ENCODE measurements around the gene SYP.

Gene SYP

DNA sequence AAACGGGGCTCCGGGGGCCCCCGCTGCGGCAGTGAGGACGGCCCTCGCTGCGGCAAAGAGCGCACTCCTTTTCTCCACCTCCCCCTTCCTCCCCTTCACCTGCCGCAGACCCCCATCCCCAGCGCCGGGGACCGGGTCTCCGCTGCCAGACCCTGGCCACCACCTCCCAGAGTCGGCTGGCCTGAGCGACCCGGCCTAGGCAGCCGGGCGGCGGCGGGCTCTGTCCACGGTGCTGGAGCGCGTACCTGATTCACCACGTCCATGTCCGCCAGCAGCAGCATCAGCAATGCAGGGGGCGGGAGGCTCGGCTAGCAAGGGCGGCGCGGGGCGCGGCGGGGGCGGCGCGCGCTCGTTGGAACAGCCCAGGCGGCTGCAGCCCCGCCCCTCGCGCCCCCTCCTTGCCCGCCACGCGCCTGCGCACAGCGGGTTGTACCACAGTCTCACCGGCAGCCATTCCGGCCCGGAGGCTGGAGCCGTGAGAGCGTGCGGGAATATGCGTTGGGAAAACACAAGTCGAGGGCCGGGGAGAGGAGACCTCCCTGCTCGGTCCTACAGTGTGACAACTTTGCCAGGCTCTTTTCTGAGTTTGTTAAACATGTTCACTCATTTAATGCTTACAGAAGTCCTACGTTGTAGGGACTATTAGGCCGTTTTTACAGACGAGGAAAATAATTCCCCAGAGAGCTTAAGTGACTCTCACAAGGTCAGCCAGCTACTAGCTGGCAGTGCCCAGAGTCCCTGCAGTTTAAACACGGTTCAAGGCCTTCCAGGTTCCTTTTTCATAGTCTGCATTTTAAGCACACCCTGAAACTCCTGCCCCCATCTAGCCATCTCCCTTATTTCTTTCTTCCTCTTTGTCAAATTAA is at the start of gene SYP:
TSS of gene SYP (minus strand) at position 288 of the 866 bp plus-strand sequence. CDS start at position 281, 7 bp downstream.
- DNase-seq: peak; percentile 73

DNA sequence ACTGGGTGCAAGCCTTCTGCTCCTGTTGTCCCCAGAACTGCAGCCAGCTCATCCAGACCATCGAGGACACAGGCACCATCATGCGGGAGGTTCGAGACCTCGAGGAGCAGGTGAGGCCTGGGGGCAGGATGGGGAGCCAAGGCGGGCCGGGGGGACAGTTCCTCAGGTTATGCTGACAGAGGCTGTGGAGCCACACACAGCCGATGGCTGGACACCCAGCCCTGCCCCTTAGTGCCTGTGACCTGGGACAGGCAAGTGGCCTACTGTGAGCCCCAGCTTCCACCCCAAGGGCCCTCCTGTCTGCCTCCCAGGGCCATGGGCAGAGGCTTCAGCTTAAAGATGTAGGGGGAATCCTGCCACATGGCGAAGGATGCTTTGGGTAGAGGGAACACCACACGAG is 49.6 kb upstream of the SYP start:
- no peak for DNase-seq

DNA sequence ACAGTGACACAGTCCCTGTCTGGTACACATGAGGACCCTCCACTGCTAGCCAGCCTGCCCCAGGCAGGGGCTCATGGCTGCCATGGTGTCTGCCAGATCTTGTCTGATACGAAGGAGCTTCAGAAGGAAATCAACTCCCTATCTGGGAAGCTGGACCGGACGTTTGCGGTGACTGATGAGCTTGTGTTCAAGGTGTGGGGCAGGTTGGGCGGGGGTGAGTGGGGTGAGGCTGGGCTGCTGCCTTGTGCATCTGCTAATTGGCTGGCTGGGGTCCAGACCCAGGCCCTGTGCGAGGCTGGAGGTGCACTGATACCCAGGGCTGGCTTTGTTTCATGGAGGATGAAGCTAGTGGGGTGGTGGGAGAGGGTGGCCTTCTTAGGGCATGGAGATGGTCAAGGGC is 49.1 kb upstream of the SYP start:
- DNase-seq: no peak

DNA sequence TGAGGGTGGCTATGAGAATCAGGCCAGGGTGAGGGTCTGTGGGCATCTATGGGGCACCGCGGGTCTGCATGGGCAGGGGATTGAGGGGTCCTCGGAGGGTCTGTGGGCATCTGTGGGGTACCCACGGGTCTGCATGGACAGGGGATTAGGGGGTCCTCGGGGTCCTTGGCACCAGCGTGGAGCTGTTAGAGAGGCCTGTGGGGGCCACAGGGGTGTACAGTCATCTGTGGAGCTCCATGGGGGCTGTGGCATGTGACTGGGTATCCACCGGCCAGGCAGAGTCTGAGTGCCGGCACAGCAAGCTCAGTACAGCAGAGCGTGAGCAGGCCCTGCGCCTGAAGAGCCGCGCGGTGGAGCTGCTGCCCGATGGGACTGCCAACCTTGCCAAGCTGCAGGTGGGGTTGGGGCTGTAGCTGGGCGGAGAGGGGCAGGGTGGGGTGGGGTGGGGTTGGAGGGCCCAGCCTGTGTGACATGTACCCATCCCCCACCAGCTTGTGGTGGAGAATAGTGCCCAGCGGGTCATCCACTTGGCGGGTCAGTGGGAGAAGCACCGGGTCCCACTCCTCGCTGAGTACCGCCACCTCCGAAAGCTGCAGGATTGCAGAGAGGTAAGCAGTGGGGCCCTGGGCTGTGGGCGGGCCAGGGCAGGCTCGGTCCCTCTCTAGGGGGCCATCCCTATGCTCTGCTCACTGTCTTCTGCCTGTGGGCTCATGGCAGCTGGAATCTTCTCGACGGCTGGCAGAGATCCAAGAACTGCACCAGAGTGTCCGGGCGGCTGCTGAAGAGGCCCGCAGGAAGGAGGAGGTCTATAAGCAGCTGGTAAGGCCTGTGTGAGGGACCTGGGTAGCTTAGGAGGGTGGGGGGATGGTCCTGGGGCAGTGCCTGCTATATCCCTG is 48.2 kb upstream of the SYP start:
- DNase-seq: peak; percentile 40

DNA sequence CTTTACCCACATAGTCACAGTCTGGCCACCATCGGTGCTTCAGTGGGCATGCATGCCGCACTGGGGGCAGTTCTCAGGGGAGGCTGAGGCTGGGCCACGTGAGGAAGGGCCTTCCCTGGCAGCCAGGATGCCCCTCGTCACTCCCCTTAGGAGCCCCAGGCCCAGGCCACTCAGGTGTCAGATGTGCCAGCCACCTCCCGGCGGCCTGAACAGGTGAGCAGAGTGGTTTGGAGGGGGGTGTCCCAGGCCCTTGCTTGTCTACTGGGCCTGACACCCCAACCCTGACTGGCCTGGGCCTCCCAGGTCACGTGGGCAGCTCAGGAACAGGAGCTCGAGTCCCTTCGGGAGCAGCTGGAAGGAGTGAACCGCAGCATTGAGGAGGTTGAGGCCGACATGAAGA is 47.4 kb upstream of the SYP start:
- no peak for DNase-seq

DNA sequence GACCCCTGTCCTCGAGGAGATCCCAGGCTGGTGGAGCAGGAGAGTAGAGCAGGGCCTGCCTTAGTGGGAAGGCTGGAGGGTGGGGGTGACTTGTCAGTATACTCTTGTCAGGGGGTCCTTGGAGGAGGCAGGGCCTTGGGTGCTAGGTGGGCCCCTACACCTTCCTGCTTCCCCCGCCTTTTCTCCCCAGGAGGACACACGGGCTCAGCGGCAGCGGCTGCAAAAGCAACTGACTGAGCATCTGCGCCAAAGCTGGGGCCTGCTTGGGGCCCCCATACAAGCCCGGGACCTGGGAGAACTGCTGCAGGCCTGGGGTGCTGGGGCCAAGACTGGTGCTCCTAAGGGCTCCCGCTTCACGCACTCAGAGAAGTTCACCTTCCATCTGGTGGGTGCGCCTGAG is 46.5 kb upstream of the SYP start:
- DNase-seq: no peak

DNA sequence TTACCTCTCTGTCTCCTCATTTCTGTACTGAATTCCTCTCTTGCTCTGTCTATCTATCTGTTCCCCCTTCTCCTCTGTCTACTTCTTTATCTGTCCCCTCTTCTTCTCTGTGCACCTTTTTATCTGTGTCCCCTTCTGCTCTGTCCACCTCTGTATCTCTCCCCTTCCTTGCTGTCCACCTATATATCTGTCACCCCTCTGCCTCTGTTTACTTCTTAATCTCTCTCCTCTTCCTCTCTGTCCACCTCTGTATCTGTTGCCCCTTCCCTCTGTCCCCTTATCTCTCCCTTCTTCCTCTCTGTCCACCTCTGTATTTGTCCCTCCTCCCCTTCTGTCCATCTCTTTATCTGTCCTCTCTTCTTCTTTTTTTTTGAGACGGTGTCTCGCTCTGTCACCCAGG is 44.2 kb upstream of the SYP start:
- DNase-seq: no peak

DNA sequence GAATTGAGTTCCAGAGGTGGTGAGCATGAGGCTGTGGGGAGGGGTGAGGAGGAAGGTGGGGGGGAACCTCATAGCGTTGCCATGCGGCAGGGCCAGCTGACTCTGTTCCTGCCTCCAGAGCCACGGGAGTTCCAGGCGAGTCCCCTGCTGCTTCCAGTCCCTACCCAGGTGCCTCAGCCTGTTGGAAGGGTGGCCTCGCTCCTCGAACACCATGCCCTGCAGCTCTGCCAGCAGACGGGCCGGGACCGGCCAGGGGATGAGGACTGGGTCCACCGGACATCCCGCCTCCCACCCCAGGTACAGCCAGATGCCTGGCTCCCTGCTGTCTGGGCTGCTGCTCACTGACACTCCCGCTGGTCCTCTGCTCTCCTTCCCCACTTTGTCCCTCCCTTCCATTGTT is 43.2 kb upstream of the SYP start:
- no peak for DNase-seq

DNA sequence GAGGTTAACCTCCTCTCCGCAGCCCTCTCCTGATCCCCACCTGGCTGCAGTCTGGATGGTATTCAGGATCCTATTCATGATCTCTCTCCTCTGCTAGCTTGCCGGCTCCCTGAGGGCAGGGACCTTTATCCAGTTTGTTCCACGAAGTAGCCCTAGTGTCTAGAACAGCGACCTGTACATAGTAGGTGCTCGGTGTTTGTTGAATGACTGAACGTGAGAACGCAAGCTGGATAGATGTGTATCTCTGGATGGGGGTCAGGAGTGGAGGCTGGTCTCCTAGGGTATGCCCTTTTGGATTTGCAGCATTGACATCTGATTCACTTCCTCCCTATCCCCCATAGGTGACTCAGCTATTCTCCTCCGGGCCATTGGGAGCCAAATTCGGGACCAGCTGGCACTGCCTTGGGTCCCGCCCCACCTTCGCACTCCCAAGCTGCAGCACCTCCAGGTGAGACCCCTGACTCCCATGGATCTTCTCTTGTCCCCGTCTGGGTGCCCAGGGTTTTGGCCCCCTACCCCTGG is 42.6 kb upstream of the SYP start:
- DNase-seq: no peak

DNA sequence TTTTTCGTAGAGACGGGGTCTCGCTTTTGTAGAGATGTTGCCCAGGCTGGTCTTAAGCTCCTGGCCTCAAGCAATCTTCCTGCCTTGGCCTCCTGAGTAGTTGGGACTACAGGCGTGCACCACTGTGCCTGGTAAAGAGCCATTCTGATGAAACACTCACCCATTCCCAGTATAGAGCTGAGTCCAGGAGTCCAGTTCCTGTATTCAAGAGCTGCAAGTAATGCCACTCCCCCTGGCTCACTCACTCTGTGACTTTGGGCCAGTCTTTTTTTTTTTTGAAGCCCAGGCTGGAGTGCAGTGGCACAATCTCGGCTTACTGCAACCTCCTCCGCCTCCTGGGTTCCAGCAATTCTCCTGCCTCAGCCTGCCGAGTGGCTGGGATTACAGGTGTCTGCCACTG is 38.7 kb upstream of the SYP start:
- no peak for DNase-seq

DNA sequence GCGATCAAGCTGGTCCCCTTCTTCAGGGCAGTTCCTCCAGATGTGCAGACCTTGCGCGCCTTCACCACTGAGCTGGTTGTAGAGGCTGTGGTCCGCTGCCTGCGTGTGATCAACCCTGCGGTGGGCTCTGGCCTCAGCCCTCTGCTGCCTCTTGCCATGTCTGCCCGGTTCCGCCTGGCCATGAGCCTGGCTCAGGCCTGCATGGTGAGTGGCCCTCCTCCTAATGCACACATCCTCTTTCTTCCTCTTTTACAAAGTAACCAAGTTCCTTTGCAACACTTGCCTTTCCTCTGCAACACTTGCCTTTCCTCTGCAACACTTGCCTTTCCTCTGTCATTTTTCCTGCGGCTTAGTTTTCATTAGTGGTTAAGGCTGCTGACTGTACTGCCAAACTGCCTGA is 37.1 kb upstream of the SYP start:
- no peak for DNase-seq

DNA sequence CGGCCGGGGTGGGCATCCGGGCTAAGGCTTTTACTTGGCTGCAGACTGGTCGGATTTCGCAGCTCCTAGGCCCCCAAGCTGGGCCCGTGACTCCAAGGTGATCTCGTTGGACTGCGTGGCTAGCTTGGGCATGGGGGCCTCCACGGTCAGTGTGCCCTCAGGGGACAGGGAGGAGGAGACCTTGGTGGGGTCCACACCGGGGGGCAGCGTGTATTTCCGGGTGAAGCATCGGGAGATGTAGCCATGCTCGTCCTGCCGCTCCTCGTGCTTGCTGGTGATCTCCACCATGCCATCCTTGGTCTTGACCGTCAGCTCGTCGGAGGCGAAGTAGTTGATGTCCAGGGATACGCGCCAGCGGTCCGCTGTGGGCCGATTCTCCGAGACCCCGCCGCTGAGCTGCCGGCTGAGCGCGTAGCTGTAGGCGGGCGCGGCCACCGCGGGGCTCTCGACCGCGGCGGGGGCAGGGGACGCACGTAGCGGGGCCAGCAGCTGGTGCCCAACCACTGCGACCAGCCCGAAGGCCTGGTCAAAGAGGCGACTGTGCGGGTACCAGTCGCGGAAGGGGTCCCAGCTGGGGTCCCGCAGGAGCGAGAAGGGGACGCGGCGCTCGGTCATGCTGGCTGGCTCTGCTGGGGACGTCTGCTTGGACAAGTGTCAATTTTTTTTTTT is 34.0 kb upstream of the SYP start:
- DNase-seq: no peak

DNA sequence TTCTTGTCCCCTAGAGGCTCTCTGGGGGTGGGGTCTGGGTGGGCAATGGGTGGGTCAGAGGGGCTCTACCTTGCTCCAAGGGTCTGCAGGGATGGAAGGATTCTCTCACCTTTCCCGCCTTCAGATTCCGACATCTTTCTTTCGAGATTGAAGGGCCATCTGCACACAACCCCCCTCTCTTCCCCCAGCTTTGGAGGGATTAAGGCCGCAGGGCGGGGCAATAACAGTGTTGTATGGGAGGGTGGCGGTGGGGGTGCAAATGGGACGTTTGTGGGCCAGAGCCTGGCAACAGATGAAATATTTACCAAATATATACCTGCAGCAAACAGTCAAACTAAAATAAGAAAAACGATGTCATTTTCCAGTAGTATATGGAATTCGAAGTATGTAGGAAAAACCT is 33.2 kb upstream of the SYP start, which contains the start of gene CACNA1F:
TSS of gene CACNA1F (minus strand) at position 165 of the 400 bp plus-strand sequence. CDS start at position 134, 31 bp downstream.
- no peak for DNase-seq

DNA sequence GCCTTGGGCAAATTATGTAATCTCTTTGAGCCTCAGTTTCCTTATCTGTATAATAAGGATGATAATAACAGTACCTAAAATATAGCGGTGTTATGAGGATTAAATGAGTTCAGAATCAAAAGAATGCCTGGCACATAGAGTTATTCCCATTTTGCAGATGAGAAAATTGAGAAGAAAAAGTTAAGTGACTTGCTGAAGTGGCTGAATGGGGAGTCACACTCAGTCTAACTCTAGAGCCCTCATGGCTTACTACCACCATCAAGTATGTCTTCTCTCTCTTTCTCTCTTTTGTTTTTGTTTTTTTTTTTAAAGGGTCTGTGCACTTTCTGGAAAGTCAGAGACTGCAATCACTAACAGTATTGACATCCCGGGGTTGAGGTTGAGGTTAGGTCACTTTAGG is 32.5 kb upstream of the SYP start:
- DNase-seq: no peak

DNA sequence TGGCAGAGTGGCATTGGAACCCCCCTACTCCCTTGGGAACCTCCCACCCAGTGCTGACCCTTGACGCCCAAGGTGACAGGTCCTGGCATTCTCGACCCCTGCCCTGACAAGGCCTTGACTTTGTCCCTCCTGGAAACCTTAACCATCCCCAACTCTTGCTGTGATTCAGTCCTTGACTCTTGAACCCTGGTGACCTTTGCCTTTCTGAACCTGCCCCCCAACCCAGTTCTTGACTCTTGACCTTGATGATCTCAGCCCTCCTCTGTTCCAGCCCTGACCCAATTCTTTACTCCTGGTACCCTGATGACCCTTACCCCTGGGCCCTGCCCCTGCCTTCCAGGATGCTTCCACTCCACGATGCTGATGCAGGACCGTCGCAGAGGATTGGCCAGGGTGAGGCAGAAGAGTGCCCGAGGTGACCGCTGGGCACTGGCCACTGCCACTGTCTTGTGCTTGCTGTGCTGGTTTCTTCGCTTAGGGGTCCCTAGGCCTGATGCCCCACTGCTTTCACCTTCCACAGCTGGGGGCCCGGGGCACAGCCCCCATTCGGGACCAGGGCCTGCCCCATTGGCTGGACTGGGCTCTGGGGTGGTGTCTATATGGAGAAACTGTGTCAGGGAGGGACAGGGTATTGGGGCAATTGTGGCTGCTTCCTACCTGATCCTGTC is 31.5 kb upstream of the SYP start:
- DNase-seq: no peak

DNA sequence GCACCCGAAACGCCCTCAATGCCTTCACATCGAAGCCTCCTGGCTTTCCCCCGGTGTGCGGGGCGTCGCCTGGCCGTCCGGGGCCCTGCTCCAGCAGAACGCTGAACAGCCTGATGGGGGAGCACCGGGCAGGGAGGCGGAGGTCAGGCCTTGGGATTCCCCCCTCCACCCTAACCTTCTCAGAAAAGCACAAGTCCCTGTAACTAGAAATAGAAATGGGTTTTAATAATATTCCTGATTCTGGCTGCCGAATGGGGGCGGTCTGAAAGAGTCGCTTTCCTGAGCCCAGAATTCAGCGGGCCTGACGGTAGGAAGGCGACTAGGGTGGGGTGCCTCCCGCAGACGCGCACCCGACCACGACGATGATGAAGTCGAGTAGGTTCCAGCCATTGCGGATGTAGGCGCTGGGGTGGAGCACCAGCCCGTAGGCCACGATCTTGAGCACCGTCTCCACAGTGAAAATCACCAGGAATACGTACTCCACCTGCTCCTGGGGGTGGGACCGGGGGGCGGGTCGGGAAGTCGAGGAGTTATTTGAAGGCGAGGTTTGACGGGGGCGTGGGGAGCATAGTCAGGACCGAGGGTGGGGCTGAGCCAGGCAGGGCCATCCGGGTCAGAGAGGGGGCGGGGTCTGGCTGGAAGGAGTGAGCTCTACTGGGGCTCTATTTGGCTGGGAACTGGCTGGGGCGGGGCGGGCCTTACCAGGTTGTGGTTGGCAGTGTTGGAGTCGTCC is 30.7 kb upstream of the SYP start:
- peak; percentile 28 for DNase-seq

DNA sequence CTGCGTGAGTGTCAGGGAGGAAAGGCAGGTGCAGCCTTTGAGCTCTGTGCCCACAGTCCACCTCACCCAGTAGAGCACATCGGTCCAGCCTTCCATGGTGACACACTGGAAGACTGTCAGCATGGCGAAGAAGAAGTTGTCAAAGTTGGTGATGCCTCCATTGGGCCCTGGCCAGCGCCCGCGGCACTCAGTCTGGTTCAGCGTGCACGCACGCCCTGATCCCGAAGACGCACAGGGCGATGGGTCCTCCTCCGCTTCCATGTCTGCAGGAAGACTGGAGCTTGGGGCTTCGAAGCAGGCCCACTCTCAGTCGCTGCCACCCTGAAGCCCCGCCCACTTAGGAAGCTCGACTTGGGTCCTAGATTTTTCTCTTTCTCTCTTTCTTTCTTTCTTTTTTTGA is 28.2 kb upstream of the SYP start:
- no peak for DNase-seq

DNA sequence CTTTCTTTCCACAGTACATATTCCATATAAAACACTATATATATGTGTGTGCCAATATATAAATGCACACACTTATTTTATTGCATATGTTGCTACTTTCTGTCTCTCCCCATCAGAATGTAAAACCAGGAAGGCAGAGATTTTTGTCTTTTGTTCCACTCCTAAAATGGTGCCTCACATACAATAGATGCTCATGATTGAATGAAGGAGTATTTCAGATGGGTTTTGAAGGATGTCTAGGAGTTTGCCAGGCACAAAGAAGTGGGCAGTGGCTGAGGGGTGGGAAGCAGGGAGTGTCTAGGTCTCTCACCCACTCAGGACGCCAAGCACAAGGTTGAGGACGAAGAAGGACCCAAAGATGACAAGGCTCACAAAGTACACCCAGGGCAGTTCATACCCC is 27.7 kb upstream of the SYP start:
- DNase-seq: no peak

DNA sequence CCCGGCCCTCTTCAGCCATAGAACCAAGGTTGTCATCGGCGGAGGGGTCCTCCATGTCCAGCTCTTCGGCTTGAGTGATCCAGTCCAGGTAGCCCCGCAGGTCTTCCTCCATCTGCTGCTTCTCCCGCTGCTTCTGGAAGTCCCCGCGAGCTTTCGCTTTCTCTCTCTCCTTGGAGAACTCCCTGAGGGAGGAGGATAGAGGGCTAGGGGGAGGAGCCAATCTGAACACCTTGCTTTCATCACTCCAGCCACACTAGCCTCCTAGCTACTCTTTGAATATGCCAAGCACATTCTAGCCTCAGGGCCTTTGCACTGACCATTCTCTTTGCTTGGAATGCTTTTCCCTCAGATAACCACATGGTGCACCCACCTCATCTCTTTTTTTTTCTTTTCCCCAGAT is 27.0 kb upstream of the SYP start:
- no peak for DNase-seq

DNA sequence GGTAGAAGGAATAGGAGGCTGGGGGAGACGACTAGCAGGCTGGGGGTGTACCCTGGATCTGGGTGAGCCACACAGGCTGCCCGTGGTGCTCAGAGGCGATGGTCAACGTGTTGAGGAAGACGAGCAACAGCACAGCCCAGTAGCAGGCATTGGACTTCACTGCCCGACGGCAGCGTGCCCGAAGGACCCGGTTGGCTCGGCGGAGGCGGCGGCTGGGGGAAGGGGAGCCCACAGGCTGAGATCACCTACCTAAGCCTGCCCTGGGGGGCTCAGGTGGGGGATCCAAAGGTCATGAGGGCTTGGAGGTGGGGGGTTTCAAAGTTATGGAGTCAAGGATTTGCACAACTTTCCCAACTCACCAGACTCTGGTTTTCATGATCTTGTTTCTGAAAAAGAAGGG is 25.9 kb upstream of the SYP start:
- DNase-seq: no peak

DNA sequence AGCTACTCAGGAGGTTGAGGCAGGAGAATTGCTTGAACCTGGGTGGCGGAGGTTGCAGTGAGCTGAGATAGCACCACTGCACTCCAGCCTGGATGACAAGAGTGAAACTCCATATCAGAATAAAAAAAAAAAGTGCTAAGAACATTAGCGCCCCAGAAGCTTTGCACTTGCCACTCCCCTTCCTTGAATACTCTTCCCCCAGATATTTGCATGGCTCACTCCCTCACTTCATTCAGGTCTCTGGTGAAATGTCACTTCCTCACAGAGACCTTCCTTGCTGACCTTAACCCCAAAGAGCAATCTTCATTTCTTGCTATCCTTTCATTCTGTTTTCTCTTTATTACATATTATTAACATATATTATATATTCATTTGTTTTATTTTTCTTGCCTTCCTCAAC is 21.9 kb upstream of the SYP start:
- DNase-seq: no peak

DNA sequence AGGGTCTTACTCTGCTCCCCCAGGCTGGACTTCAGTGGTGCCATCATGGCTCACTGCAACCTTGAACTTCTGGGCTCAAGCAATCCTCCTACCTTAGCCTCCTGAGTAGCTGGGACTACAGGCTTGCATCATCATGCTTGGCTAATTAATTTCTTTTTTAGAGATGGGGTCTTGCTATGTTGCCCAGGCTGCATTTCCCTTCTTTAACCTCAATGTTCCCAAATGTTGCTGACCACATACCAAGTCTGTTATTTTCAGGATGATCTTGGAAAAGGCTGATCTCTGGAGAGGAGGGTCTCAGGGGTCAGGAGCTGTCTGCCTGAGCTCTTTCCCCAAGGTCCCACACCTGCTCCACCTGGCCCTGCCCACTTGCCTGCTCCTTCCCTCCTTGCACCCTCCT is 20.1 kb upstream of the SYP start:
- DNase-seq: no peak
